Endothelial cell of umbilical vein (primary cell): ENCODE data around the gene ACSS1. TPM values are rescaled to one million over a fixed set of nuclear protein-coding genes. Genes with fewer than 3 reads are reported as not detected.

Source experiments
- BruUV-seq: library from RNA; stranded (reverse); fragments of 400-500 nt; replicated peaks from 2 replicates; lab custom pipeline; 2021; lab: Mats Ljungman, UMichigan
- CTCF ChIA-PET: fragments of 300-600, 350-600 bp; sonication (Branson Sonifier 250); formaldehyde crosslinking; loops from one replicate; lab custom pipeline; 2021; ENCODE audit warnings: antibody characterized with exemption, inconsistent platforms; lab: Charles Lee
- POLR2A ChIA-PET: fragments of 300-600, 350-600 bp; sonication (Branson Sonifier 250); formaldehyde crosslinking; loops from one replicate; lab custom pipeline; 2021; ENCODE audit warnings: antibody characterized with exemption, inconsistent platforms; lab: Charles Lee
- DNase-seq: peaks from one replicate; pipeline ENCODE4 v3.0.0-alpha.2; 2011; ENCODE audit warnings: low read depth, low spot score
- FAIRE-seq: peaks from 2 replicates; lab custom pipeline; 2011; peaks lifted over from hg19 to GRCh38; lab: Jason Lieb, UNC
- H2AFZ ChIP-seq: 2 replicates; pipeline ENCODE4 v1.6.0; 2012; ENCODE audit warnings: low read depth, low read length, control low read depth, inconsistent platforms
- H3K27ac ChIP-seq: 2 replicates; pipeline ENCODE4 v1.5.1; 2011; ENCODE audit warnings: low read depth, mild to moderate bottlenecking, control low read depth, low read length, moderate library complexity; ENCODE audit not compliant: insufficient read depth
- H3K27me3 ChIP-seq, 2 experiments: 2 replicates each; pipeline versions ENCODE4 v1.6.0 to v1.6.1; 2011; ENCODE audit warnings: low read length in 2 of 2, mixed read lengths in 1 of 2; ENCODE audit not compliant: control insufficient read depth in 2 of 2, insufficient read depth in 2 of 2
- H3K36me3 ChIP-seq, 2 experiments: 2 replicates in 1 of 2; 3 replicates in 1 of 2; pipeline ENCODE4 v1.5.1; 2011; ENCODE audit warnings: low read length in 2 of 2, mild to moderate bottlenecking in 1 of 2, moderate library complexity in 1 of 2; ENCODE audit not compliant: control insufficient read depth in 2 of 2, insufficient read depth in 2 of 2; ENCODE audit errors: extremely low read depth in 1 of 2
- H3K4me1 ChIP-seq: 3 replicates; pipeline ENCODE4 v1.5.1; 2011; ENCODE audit warnings: mild to moderate bottlenecking, low read length; ENCODE audit not compliant: control insufficient read depth, insufficient read depth; ENCODE audit errors: extremely low read depth
- H3K4me2 ChIP-seq: 2 replicates; pipeline ENCODE4 v1.6.1; 2011; ENCODE audit warnings: low read length, control low read depth, mixed read lengths; ENCODE audit not compliant: insufficient read depth
- H3K4me3 ChIP-seq, 3 experiments: fragments of 200-600 bp in 1 of 3; sonication (generic), shearing (Covaris generic) in 1 of 3; replicated peaks in 1 of 3; 2 replicates each; pipeline ENCODE4 v1.5.1; 2011 to 2016; ENCODE audit warnings: control low read depth in 3 of 3, low read length in 3 of 3, mild to moderate bottlenecking in 2 of 3, inconsistent platforms in 1 of 3, low read depth in 1 of 3, moderate library complexity in 1 of 3; ENCODE audit not compliant: insufficient read depth in 1 of 3
- H3K79me2 ChIP-seq: 2 replicates; pipeline ENCODE4 v1.6.0; 2012; ENCODE audit warnings: low read length, inconsistent platforms; ENCODE audit not compliant: control insufficient read depth, insufficient read depth
- H3K9ac ChIP-seq: replicated peaks from 2 replicates; pipeline ENCODE3; 2011; ENCODE audit warnings: low read length, control low read depth; ENCODE audit not compliant: insufficient read depth; ENCODE audit errors: extremely low read depth
- H3K9me1 ChIP-seq: replicated peaks from 3 replicates; pipeline ENCODE4 v1.6.0; 2011; ENCODE audit warnings: mild to moderate bottlenecking, low read length; ENCODE audit not compliant: control insufficient read depth, insufficient read depth; ENCODE audit errors: extremely low read depth
- H3K9me3 ChIP-seq: replicated peaks from 2 replicates; pipeline ENCODE4 v1.5.1; 2012; ENCODE audit warnings: low read length, inconsistent platforms; ENCODE audit not compliant: control insufficient read depth, insufficient read depth
- H4K20me1 ChIP-seq: replicated peaks from 2 replicates; pipeline ENCODE3; 2011; ENCODE audit warnings: mild to moderate bottlenecking, low read length; ENCODE audit not compliant: control insufficient read depth, insufficient read depth; ENCODE audit errors: extremely low read depth
- CTCF ChIP-seq, 2 donors: IDR thresholded peaks; 1 replicate in 1 of 2; 2 replicates in 1 of 2; pipeline ENCODE4 v1.5.1; 2011; ENCODE audit warnings: low read length in 2 of 2, mild to moderate bottlenecking in 2 of 2, moderate library complexity in 2 of 2, control low read depth in 1 of 2, inconsistent platforms in 1 of 2, low read depth in 1 of 2; ENCODE audit not compliant: insufficient read depth in 1 of 2; ENCODE audit errors: extremely low read depth in 1 of 2
- EZH2 ChIP-seq: IDR thresholded peaks from 2 replicates; pipeline ENCODE4 v1.6.1; 2012; ENCODE audit warnings: borderline replicate concordance, low read depth, mild to moderate bottlenecking, moderate library complexity, low read length, inconsistent platforms; ENCODE audit not compliant: severe bottlenecking
- FOS ChIP-seq: IDR thresholded peaks from 2 replicates; pipeline ENCODE4 v1.6.1; 2011; ENCODE audit warnings: mild to moderate bottlenecking, low read length, moderate library complexity, borderline replicate concordance; ENCODE audit not compliant: insufficient read depth
- GATA2 ChIP-seq: IDR thresholded peaks from 2 replicates; pipeline ENCODE4 v1.7.0; 2011; ENCODE audit warnings: low read depth, mild to moderate bottlenecking, moderate library complexity, mixed read lengths, low read length; ENCODE audit not compliant: insufficient read length, insufficient read depth
- JUN ChIP-seq: IDR thresholded peaks from 2 replicates; pipeline ENCODE4 v1.6.1; 2011; ENCODE audit warnings: borderline replicate concordance, low read depth; ENCODE audit not compliant: insufficient read length, insufficient read depth
- MAX ChIP-seq: IDR thresholded peaks from 2 replicates; pipeline ENCODE4 v1.6.1; 2011; ENCODE audit not compliant: insufficient read depth, insufficient read length
- MYC ChIP-seq: IDR thresholded peaks from one replicate; pipeline ENCODE4 v1.6.1; 2011; ENCODE audit warnings: mild to moderate bottlenecking, low read depth, low read length
- POLR2A ChIP-seq: IDR thresholded peaks from 2 replicates; pipeline ENCODE4 v1.6.1; 2012; ENCODE audit warnings: low read depth, mild to moderate bottlenecking, control low read depth, low read length
- POLR2AphosphoS5 ChIP-seq: IDR thresholded peaks from 2 replicates; pipeline ENCODE4 v1.6.1; 2012; ENCODE audit warnings: low read depth, mild to moderate bottlenecking, control low read depth, low read length, moderate library complexity; ENCODE audit not compliant: insufficient read depth
- dilution Hi-C: fragments of 300-500 bp; cut with MboI; formaldehyde crosslinking; loops from one replicate; pipeline ENCODE4 v1.15.0; 2019; ENCODE audit warnings: low sequenced_read_pairs; ENCODE audit not compliant: extremely low pct_ligation_motif_present
- intact Hi-C: fragments of 100-400 bp; cut with micrococcal nuclease; formaldehyde crosslinking; loops from one replicate; pipeline ENCODE4 v1.10.0; 2022
- polyA plus RNA-seq, 4 experiments: library from polyadenylated mRNA; depleted of rRNA in 3 of 4; stranded (reverse) in 3 of 4; unstranded in 1 of 4; fragments of >200 nt; gene quantifications; 2 replicates each; pipeline versions ENCODE4 v1.2.1 to v1.2.3, GENCODE V29; 2011 to 2012; ENCODE audit warnings: missing spikeins in 1 of 4
- total RNA-seq: library from RNA; stranded (reverse); gene quantifications from 2 replicates; pipeline ENCODE4 v1.2.3, GENCODE V29; 2021

ACSS1 gene
- total and polyA plus RNA-seq, 2 donors (not counting 3 experiments of a cell fraction or from before 2014, with no cell fraction given) = 6.2 to 17.9 TPM

GRCh38 chr20:24972341-24972740, 85.6 kb downstream of the ACSS1 start:
- no peak overlapping the region for H3K9ac ChIP-seq
- peaks cover 2% of the 10 kb centered on the region for H3K79me2 ChIP-seq
- POLR2A ChIA-PET = no interaction called here
- no peaks in the 10 kb centered on the region for H3K9me3 ChIP-seq
- TF ChIP-seq FOS = no peak
- no peak for TF ChIP-seq GATA2
- no peak for TF ChIP-seq EZH2
- H3K4me2 ChIP-seq = no peak overlapping the region
- H3K36me3 ChIP-seq = peaks cover 10 to 11% of the 10 kb centered on the region in 2 experiments
- H3K27ac ChIP-seq = no peak overlapping the region
- H3K4me3 ChIP-seq = no peak overlapping the region
- no TSS peak for BruUV-seq
- dilution Hi-C loops (no loop called here), intact Hi-C loops (no loop called here)
- peaks cover 15% of the 10 kb centered on the region for H3K4me1 ChIP-seq
- no peak for FAIRE-seq
- no peaks in the 10 kb centered on the region for H3K27me3 ChIP-seq
- CTCF ChIA-PET = no interaction called here
- no peak for DNase-seq
- H2AFZ ChIP-seq = no peak overlapping the region
- no peaks in the 10 kb centered on the region for H4K20me1 ChIP-seq
- H3K9me1 ChIP-seq = no peaks in the 10 kb centered on the region

- peaks cover 10 to 11% of the 10 kb centered on the region in 2 experiments for H3K36me3 ChIP-seq
- DNase-seq (no peak), FAIRE-seq (no peak)
- no peak overlapping the region for H2AFZ ChIP-seq
- H3K9me1 ChIP-seq = no peaks in the 10 kb centered on the region
- H3K4me2 ChIP-seq = no peak overlapping the region
- H3K4me3 ChIP-seq = no peak overlapping the region
- BruUV-seq = no TSS peak
- H3K9ac ChIP-seq = no peak overlapping the region
- ChIA-PET POLR2A (no interaction called here), CTCF (no interaction called here)
- no peaks in the 10 kb centered on the region for H3K9me3 ChIP-seq
- H4K20me1 ChIP-seq = no peaks in the 10 kb centered on the region
- TF ChIP-seq JUN (no peak), EZH2 (no peak), POLR2AphosphoS5 (no peak), CTCF (IDR thresholded peaks at IDR 0.05; ENCODE audit: extremely low read depth in 1 of 2, insufficient read depth in 1 of 2, low read depth in 1 of 2, low read length in 2 of 2) (no peak), MAX (no peak), MYC (no peak), FOS (no peak), POLR2A (no peak), GATA2 (no peak)
- dilution Hi-C loops (no loop called here), intact Hi-C loops (no loop called here)
- H3K27me3 ChIP-seq = no peaks in the 10 kb centered on the region
- H3K79me2 ChIP-seq = peaks cover 2% of the 10 kb centered on the region
- peaks cover 15% of the 10 kb centered on the region for H3K4me1 ChIP-seq
- H3K27ac ChIP-seq = no peak overlapping the region
Observed at GRCh38 chr20:24971376-24972101, 86.4 kb downstream of the ACSS1 start.
